GM18870 (cell line): ENCODE data around the gene VGF.
"Not testable (repeated sequence)": the region's sequence is repeated elsewhere in the genome, so short reads cannot be mapped to it uniquely, and the experiment has no call there.

ENCODE experiments used
- ATAC-seq: cut with Tn5 transposase; IDR thresholded peaks from one replicate; pipeline ENCODE4 v1.9.1; 2021; ENCODE audit warnings: moderate library complexity; ENCODE audit not compliant: unreplicated experiment

The VGF gene

GRCh38 chr7:101165075-101165957 is at the start of gene VGF:
TSS of gene VGF (minus strand) at chr7:101165569. CDS start at chr7:101164843, 726 bp downstream.
- no peak for ATAC-seq

DNA sequence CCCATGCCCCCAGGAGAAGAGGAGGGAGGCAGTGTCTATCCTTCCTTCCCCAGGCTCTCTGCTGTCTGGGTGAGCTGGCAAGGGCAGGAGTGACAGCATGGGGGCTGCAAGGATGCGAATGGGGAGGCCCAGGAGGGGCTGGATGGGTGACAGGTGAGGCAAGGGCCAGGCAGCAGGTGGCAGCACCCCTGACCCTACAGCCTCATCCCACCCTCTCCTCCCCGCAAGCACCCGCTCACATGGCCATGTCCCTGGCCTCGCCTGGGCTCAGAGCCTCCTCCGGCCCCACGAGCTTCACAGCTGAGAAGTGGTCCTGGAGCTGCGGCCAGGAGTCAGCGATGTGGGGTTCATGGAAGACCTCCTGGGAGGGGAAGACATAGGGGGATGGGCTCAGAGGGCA is 46.6 kb upstream of the VGF start:
- ATAC-seq: no peak

GRCh38 chr7:101211501-101211900 is 46.1 kb upstream of the VGF start:
- ATAC-seq: no peak

- no peak for ATAC-seq
Observed at GRCh38 chr7:101210143-101210542, 44.8 kb upstream of the VGF start.

DNA sequence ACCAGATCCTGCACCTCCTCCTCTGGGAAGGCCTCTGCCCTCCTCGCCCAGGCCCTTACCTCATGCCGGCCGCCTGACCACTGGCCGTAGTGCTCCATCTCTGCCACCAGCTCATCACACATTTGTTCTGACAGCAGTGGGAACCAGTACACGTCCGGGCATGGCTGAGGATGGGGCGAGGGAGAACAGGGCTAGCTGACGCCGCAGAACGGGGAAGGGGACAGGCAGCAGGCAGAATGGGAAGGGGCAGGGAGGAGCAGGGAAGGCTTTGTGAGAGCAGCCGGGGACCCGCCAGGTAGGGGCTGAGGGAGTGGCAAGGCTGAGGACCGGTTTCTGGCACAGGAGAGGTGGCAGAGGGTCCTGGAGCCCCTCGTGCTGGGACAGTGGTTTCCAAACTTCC is 43.4 kb upstream of the VGF start:
- no peak for ATAC-seq

GRCh38 chr7:101207459-101207858 is 42.1 kb upstream of the VGF start:
- no peak for ATAC-seq

- no peak for ATAC-seq
Observed at GRCh38 chr7:101206665-101207042, 41.3 kb upstream of the VGF start.

GRCh38 chr7:101205901-101206664 is 40.7 kb upstream of the VGF start:
- no peak for ATAC-seq

- not testable (repeated sequence) for ATAC-seq
Observed at GRCh38 chr7:101203740-101204738, 38.7 kb upstream of the VGF start.

GRCh38 chr7:101202603-101202918 is 37.2 kb upstream of the VGF start:
- no peak for ATAC-seq

DNA sequence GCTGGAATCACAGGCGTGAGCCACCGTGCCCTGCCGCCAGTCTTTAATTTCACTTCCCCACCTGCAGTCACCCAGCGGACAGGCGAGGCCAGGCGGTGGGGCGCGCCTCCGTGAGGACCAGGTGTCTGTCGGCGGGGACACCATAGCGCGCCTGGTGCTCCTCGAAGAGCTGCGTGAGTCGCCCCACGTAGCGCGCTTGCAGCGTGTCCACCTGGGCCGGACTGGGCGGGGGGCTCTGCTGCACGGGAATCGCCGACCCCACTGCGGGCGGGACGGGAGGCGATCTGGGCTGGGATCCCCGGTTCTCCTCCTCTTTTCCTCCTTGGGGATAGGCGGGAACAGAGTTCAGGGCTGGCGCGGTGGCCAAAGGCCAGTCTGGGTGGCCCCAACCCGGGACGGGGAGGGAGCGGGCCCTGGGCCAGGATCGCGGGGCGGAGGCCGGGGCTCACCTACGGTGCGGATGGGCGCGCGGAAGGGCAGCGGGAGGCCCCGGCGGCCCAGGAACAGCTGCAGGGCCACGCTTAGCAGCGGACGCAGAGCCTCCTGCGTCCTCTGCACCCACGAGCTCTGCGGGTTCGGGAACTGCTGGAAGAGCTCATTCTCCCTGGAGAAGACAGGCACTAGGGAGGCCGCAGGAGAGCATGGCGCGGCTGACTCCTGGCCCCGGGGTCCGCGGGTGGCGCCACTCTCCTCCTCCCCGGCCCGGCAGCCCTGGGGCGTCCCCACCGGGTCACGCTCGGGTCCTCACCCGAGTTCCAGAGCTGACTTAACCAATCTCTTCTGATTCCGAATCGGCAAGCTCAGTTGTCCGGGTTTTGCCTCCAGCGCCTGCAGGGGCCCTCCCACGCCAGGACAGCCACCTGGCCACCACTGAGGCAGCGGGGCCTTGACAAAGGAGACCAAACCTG is 36.6 kb upstream of the VGF start:
- ATAC-seq: no peak

- no peak for ATAC-seq
Observed at GRCh38 chr7:101200862-101201599, 35.7 kb upstream of the VGF start, which contains the start of gene MOGAT3. TSS of gene MOGAT3 (minus strand) at chr7:101201036. CDS start at chr7:101200854, 182 bp downstream.

- no peak for ATAC-seq
Observed at GRCh38 chr7:101200504-101200861, 35.1 kb upstream of the VGF start.

DNA sequence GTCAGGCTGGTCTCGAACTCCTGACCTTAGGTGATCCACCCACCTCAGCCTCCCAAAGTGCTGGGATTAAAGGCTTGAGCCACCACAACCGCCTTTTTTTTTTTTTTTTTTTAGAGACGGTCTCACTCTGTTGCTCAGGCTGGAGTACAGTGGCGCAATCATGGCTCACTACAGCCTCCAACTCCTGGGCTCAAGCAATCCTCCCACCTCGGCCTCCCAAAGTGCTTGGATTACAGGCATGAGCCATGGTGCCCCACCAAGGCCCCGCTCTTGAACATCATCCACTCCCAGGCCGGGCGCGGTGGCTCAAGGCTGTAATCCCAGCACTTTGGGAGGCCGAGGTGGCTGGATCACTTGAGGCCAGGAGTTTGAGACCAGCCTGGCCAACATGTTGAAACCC is 34.2 kb upstream of the VGF start:
- ATAC-seq: not testable (repeated sequence)

DNA sequence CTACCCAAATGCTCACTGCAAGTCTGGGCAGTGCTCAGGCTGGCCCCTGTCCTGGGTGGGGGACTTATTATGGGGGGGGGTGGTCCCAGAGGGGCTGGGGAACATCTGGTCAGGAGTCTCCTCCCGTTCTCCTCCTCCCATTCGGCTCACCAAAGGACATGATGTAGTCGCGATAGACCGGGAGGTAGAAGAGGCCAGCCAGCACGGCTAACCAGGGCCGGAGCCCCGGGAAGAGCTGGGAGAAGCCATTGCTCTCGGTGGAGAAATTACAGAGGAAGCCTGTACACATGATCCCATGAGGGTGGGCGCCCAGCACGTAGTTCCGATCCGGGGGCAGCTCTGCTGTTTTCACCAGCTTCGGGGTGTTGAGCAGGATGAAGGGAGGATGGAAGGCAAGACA is 33.1 kb upstream of the VGF start:
- ATAC-seq: no peak

GRCh38 chr7:101197991-101198390 is 32.6 kb upstream of the VGF start:
- ATAC-seq: no peak

DNA sequence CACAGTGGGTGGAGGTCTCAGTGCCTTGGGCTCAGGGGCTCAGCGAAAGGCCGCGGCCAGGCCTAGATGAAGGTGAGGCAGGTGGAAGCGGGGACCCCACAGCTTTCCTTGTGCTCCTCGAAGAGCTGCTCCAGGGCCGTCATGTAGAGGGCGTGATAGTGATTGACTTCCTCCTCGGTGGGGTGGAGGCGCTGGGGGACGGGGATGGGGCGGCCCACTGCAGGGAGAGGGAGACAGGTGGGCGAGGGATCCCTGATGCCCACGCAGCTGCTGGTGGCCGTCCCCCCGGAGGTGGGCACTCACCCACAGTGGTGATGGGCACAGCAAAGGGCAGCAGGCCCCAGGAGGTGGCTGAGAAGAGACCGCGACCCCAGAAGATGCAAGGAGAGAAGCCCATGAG is 30.5 kb upstream of the VGF start:
- ATAC-seq: no peak

DNA sequence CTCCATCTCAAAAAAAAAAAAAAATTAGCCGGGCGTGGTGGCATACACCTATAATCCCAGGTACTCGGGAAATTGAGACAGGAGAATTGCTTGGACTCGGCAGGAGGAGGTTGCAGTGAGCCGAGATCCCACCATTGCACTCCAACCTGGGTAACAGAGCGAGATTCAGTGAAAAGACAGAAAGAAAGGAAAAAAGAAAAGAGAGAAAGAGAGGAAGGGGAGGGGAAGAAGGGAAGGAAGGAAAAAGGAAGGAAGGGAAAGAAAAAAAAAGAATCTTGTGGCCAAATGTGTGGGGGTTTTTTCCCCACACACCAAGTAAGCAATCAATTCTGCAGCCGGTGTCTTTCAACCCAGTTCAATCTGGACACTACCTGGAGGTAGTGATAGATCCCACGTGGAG is 23.7 kb upstream of the VGF start:
- no peak for ATAC-seq

DNA sequence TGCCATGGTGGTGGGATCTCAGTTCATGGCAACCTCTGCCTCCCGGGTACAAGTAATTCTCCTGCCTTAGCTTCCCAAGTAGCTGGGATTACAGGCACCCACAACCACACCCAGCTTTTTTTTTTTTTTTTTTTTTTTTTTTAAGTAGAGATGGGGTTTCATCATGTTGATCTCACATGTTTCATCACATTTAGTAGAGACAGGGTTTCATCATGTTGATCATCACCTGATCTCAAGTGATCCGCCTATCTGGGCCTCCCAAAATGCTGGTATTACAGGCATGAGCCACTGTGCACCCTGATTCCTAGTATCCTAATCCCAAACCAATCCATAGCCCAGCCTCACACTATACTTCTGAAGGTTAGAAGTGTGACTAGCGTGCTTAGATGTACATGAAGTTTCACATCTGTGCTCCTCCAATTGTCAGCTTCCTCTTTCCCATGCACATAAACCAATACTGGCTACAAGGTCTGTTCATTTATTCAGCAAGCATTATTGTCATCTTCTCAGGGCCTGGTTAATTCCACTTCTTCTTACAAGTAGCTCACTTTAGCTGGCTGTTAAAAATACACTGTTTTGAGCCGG is 21.6 kb upstream of the VGF start:
- ATAC-seq: no peak
